Measurements from ENCODE around the gene BCAS3.
"Not testable (repeated sequence)": the region's sequence is repeated elsewhere in the genome, so short reads cannot be mapped to it uniquely, and the experiment has no call there.

Gene BCAS3

DNA sequence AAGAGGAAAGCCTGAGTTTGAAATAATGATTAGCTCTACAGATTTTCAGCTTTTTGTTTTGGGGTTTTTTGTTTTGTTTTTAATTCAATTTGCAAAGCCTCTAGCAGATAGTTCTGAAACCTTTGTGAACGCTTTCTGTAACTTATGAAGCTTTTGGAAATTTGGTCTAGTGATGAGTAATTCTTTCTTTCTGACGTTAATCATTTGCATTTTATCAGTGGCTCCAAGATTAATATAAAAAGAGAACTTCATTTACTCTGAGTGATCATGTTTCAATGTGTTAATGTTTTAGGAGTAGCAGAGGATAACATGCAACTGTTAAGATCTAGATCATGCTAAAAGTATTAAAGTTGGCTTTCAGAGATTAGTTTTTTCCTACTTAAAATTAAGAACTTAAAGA lies 561.7 kb downstream of the BCAS3 start:
- no peak for DNase-seq

DNA sequence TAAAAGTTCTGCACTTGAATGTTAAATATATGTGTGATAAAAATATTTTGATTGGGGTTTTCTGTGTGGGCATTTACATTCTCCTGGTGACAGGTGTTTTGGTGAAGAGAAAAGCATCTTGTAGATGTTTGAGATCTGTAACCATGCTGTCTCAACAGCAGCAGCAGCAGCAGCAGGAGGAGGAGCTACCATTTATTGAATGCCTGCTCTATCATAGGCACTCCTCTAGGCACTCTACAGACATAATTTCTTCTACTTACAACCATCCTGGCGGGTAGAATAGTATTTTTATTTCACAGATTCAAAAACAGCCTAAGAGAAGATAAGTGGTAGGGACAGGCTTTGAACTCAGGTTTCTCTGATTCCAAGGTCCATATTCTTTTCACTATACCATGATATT lies 562.3 kb downstream of the BCAS3 start:
- no peak for DNase-seq

DNA sequence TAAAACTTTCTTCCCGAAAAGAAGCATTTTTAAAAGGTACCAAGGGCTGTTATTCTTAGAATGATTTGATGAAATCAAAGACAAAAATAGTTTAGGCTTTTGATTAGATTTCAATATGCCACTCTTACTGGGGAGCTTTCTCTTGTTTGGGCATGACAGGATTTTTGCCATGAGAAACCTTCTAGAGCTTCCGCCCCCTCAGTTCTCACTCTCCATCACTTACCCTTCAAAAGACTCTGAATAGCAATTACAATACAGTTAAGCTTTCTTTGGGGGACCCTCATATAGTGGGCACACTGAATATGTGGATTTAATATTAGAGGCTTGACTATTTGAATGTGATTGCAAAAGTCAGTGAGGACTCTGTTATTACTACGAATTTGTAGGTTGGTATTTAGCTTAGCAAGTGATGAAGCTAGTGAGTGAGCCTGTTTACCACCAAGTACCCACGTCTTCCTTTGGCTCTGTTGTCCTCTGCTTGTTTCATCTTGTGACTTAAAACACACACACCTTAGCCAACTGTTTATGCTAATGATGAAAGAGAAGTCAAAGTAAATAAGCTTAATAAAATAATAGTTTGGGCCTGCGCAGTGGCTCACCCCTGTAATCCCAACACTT lies 563.3 kb downstream of the BCAS3 start:
- no peak for DNase-seq

DNA sequence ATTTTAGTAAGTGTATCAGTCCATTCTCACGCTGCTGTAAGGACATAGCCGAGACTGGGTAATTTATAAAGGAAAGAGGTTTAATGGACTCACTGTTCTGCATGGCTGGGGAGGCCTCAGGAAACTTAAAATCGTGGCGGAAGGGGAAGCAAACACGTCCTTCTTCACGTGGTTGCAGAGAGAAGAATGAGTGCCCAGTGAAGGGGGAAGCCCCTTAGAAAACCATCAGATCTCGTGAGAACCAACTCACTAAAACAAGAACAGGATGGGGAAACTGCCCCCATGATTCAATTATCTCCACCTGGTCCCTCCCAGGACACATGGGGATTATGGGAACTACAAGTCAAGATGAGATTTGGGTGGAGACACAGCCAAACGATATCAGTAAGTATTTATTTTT lies 567.3 kb downstream of the BCAS3 start:
- not testable (repeated sequence) for DNase-seq

DNA sequence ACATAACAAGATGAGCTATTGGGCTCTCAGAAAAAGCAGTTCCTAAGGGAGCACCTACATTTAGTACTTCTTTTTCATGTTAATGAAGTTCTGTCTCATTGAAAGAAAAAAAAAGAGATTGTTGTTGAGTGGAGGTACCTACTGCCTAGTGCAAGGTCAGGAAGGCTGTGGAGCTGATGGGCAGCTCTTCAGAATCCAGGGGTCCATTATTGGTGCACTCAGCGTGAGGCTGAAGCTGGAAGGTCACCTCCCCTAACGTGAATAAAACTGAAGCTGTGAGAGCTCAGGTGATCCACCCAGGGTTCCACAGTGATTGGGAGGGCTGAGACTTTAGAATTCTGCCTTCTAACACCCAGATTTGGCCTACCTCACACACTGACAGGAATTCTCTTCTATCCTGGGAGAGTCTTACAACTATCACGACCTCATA lies 568.1 kb downstream of the BCAS3 start:
- DNase-seq: no peak

DNA sequence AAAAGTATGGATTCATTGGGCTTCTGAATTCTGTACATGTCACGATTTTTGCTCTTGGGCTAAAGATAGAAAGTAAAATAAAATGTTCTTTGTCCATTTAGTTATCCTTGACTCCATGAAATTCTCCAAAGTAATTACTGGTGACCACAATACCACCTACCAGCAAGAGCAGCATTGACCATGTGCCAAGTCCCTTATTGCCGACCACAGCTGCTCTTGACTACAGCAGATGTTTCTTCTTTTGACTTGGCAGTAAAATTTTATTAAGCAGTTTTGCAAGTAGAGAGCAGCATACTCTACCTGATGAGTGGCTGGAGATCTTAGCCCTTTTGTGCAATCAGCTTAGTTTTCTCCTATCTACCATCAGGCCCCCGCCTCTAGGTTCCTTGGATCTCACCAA lies 569.8 kb downstream of the BCAS3 start:
- no peak for DNase-seq

DNA sequence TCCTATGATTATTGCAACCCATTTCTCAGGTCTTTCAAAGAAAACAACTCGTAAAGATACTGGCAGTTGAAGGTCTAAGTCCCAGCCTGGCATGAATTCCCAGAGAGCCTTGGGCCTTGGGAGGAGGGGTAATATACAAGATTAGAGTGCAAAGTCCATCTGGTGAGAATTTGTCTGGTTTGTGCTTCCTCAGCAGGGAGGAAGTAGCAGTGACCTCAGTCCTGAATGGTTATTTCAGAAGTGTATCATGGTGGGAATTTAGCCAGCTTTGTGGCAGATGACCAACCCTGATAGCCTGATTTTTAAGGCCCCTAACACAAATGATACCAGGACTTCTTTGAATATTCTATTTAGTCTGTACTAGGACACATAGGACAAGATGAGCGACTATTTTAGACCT lies 570.7 kb downstream of the BCAS3 start:
- DNase-seq: no peak

DNA sequence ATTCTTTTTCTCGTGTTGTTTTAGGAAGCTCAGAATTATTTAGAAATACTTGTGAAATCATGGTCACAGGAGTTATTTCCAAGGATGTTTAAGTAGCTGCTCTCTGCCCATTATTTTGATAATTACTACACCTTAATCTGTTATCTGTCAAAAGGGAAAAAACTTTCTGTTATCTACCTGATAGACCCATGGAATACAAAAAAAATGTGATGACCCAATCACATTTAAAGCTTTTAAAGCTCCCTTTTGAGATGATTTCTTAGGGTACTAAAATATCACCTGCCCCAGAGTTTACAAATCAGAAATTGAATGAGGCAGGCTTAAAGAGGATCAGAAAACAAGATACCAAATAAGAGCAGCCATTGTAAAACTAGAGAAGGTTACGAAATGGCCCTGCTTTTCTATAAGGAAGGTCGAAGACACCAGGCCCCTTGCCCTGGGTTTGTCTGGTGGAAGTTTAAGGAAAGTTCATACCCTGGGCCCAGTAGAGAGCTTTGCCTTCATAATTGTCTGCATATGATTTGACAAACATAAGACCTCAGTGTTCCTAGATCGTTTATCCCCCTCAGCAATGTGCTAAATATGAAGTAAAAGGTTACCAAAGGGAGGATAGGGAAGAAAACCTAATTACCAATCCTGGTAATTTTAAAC lies 572.1 kb downstream of the BCAS3 start:
- DNase-seq: no peak

DNA sequence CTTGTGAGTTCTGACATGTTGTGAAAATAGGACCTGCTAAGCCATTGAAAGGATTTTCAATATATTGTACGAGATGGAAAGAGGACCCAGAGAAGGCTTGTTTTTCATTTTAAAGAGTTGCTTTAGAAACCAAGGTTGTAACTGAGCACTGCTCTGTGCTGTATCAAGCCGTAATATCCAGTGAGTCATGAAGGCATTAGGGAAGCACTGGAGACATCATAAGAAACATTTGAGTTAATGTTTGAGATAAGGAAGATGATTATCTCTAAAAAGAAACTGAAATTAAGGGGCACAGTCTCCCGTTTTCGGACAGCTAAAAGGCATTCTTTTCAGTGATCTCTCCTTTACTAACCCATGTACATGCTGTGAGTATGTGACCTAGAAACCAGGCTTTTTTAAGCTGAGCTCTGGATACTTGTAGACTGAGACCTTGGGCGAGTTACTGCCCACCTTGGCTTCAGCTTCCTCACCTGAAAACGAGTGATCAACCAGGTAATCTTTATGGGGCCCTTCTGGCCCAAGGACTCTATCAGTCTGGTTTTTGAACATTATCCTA lies 572.8 kb downstream of the BCAS3 start:
- no peak for DNase-seq

DNA sequence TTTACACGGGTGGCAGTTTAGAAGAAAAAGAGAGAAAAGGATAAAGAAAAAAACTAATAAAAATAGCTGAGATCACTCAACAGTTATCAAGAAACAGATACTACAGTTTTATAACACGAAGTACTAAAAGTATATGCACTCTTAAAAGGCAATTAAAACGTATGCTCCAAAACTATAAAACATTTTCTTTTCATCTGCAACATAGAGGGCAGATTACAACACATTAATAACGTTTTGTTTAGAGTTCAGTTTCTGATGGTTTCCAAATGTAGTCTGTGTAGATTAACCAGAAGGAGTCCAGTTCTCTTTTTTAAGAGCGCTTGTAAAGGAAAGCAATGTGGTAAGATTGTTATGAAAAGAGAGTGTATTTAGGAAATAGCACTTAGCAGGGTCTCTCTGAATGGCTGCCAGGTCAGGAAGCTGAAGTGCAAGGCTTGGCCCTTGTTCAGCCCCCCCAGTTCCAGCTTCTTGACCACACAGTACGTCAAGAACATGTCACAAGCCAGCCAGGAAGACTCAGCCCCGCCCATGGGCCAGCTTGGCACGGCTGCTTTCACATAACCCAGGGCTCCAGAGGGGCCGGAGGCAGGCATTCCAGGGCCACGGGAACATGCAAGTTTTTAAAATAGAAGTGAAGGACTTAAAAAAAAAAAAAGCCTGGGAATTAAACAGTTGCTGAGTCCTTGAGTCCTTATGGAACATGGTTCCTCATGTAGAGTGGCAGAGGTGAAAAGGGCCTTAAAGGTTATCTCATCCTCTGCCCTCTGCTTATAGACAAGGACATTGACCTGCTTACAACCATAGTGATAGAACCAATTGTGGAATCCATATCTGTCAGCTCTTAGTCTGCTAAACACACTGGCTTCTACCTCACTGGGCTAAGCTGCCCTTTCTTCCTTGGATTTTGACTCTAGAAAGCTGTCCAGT lies 574.6 kb downstream of the BCAS3 start:
- DNase-seq: peak; percentile 44

DNA sequence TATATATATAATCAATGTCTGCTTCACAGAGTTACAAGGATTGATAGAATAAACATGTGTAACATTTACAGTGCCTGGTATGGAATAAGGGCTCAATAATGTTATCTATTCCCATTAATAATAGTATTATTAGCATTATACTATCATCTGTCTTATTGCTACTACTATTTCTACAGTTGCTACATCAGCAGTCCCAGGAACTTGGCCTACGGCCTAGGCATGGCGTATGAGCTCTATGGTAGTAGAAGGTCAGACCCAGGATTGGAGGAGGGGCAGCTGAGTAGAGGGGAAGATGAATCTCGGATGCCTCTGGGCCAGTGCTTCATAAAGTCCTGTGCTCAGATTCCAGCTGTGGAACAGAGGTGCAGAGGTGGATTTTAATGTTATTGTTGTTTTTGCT lies 575.7 kb downstream of the BCAS3 start:
- no peak for DNase-seq

DNA sequence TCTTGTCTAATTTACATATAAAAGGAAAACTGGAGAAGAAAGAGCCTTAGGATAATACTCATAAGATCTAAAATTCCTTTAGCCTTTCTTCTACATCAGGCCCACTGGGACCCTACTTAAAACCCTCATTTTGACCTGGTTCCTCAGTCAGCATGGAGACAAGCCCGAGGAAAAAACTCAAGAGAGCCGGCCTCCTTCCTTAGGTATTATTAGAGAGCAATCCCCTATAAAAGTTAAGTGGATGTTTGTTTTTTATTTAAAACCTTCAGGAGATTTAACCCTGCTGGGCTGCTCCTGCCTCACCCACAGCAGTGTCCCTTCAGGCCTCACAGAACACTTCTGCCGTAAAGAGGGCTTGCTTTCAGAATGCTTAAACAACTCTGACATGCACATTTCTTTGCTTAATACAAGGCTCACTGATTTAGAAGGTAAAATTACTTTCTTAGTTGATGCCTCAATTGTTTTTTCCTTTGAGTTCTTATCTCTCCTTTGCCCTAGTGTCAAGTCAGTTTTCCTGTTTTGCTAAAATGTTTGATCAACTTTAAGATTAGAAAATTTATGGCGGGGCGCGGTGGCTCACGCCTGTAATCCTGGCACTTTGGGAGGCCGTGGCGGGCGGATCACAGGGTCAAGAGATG lies 576.4 kb downstream of the BCAS3 start:
- no peak for DNase-seq

DNA sequence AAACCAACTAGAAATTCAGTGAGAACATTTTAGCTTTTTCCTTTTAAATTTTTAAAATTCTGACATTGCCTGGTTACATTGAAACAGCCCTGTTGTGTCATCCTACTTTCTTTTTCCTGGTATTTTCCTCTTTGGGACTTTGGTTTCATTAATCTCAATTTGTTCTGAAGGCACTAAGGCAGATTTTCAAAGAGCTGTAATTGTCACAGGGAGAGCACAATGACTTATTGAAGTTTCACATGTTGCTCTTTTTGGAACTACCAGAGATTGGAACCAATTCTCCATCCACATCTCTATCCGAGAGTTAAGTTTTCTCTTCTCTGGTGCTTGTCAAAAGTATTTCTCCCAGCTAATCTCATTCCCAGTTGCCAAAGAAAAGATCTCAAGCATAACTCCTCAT lies 577.3 kb downstream of the BCAS3 start:
- DNase-seq: no peak

DNA sequence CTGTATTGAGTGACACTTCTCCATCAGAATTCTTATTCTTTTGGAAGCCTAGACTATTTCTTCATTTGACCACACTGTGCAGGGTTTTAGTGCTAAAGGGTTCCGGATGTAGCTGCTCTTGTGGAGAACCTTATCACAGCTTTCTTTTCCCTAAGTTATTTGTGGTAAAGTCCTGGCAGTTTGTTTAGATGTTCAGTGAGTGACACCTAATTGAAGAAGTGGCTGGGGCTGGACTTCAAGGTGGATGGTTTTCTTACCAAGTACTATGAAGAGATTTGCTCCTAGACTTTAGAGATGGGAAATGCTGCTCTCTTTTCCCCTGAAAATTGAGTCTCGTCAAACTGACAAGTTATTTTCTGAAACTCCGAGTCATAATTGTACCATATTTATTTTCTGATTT lies 578.0 kb downstream of the BCAS3 start:
- DNase-seq: no peak

DNA sequence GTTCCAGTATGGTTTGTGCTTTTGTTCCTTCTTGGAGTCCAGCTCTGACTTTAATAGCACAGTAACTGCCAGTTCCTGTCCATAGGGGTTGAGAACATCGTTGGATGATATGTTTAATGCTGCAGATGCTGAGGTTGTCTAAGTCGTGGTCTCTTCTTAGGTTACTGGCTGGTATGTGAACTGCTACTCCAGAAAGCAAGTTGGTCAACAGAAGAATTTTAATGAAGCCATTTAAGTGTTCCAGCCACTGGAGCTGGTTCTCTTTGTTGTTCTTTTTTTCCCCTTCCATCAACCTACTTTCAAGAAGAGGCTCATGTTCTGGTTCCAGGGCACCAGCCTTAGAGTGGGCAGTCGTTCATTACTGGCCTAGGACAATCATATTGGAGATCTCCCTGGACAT lies 581.7 kb downstream of the BCAS3 start:
- DNase-seq: no peak

DNA sequence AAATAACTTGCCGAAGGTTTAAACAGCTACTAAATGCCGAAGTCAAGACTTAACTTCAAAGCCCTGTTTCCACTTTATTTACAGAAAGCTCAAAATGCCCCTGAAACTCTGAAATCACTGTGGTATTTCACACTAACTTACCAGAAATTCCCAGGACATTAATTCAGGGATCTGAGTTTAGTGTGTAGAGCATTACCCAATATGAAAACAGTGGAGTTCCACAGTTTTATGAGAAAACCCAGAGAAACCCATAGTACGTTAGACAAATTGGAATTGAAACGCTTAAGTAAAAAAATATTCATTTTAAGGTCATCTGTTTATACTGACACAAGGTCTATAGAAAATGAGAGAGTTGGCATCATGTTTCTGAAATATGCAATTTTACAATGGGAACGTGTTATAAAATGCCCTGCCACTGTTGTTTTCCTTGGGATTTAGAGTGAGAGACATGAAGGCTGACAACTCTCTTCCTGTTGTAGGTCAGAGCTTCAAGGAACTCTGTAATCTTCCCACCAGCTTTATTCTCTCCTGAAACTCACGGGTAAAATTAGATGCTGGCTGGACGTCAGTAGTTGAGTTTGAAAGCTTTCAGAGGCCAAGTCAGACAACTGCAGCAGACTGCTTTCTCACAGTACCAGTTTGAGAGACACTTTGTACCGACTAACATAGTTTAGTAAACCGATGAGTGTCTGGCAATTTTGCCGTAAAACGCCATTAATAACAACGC lies 582.6 kb downstream of the BCAS3 start:
- DNase-seq: no peak

DNA sequence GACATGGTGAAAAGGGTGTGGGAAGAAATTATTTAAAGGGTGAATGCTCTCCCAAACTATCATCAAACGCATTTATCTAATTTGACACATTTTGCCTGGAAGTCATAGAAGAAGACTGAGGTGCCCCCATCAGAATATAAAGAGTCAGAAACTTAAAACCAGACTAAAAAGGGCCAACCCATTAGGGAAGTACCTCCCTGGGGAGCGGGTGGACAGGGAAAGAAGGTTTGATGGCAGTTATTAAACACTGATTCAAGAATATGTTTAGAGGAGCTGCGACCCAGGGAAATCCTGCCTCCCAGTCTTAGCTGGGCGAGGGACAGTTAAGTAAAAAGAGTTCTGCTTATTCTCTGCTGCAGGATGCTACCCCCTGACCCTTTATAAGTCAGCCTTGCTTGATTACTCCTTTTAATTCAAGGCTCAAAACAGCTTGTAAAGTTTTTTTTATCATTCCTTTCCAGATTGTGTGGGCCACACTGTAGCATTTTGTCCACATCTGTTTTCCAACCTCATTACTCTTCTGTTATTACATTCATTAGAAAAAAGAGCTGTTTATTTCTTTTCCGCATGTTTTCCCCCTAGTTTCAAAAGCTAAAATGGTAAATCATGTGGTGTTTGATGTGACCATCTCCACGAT lies 583.5 kb downstream of the BCAS3 start:
- no peak for DNase-seq

DNA sequence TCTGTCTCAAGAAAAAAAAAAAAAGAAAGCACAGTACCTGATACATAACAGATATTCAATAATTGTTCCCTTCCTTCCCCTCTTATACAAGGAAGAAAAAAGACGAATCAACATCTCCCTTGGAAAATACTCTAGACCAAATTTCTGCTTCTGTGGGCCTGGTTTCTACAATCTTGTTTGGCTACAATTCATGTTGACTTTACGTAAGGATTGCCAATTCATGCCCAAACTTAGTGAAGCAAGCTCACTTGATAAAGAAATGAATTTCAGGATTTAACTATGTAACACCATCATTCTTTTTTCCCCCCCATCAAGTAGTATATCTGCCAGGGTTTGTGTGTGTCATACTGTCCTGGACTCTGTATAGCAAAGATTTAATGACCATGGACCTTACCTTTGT lies 587.7 kb downstream of the BCAS3 start:
- DNase-seq: no peak

DNA sequence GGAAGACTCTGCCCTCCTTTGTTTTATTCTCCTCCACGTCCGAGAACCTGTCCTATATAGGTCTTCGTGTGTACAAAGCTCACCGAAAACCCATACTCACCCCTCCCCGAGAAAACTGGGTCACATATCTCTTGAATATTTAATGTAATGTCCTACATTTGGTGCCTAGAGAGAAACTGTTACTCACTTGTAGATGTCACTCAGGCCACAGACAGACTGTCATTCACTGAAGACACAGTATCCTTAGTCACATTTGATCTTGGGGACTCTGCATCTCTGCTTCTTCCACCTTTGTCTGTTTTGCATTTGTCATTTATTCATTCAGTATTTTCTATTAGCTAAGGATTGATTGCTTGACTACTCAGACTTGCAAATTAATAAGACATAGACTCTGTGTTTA lies 590.2 kb downstream of the BCAS3 start:
- no peak for DNase-seq

DNA sequence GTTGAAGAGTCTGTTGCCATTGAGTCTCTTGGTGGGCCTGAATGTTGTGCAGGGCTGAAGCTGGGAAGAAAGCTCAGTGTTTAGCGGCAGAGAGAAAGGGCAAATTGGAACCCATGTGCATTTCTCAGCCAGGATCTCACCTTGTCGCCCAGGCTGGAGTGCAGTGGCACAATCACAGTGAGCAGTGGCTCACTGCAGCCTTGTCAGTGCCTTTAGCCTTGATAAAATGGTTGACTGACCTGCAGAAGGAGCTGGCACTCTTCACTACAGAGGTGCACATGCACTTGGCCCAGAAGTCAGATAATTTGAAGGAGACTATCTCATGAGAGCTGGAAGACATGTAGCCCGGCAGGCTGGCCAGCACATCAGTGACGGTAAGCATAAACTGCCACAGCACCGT lies 597.7 kb downstream of the BCAS3 start:
- DNase-seq: no peak

DNA sequence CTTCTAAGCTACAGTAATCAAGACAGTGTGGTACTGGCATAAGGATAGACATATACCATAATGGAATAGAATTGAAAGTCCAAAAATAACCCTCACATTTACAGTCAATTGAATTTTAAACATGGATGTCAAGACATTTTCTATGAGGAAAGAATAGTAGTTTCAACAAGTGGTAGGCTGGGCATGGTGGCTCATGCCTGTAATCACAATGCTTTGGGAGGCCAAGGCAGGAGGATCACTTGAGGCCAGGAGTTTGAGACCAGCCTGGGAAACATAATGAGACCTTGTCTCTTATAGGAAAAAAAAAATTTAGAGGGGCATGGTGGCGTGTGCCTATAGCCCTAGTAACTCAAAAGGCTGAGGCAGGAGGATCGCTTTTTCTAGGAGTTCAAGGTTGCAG lies 599.2 kb downstream of the BCAS3 start:
- DNase-seq: no peak
